Neuronal stem cell (in vitro differentiated cells): ENCODE data around the gene YBX1.
"Not testable (repeated sequence)": the region's sequence is repeated elsewhere in the genome, so short reads cannot be mapped to it uniquely, and the experiment has no call there.

Experiments used
- DNase-seq: peaks from one replicate; pipeline ENCODE4 v3.0.0-alpha.2; 2013; ENCODE audit warnings: low spot score
- H2AFZ ChIP-seq: one replicate; pipeline ENCODE4 v1.6.1; 2013; ENCODE audit warnings: mild to moderate bottlenecking, low read length, inconsistent platforms
- H2AK5ac ChIP-seq: 2 replicates; pipeline ENCODE4 v1.6.1; 2013; ENCODE audit warnings: low read depth, mild to moderate bottlenecking, inconsistent platforms, low read length, moderate library complexity, mixed read lengths
- H2BK120ac ChIP-seq: 2 replicates; pipeline ENCODE4 v1.6.1; 2013; ENCODE audit warnings: low read depth, mild to moderate bottlenecking, inconsistent platforms, low read length, moderate library complexity, mixed read lengths
- H2BK12ac ChIP-seq: one replicate; pipeline ENCODE4 v1.6.1; 2013; ENCODE audit warnings: low read length, inconsistent platforms
- H2BK15ac ChIP-seq: 2 replicates; pipeline ENCODE4 v1.6.1; 2013; ENCODE audit warnings: mild to moderate bottlenecking, low read length, inconsistent platforms, mixed read lengths
- H2BK5ac ChIP-seq: one replicate; pipeline ENCODE4 v1.6.1; 2013; ENCODE audit warnings: inconsistent platforms, mild to moderate bottlenecking, low read length, moderate library complexity
- H3K14ac ChIP-seq: one replicate; pipeline ENCODE4 v1.6.1; 2013; ENCODE audit warnings: low read length, inconsistent platforms
- H3K18ac ChIP-seq: 2 replicates; pipeline ENCODE4 v1.6.1; 2013; ENCODE audit warnings: low read length, inconsistent platforms
- H3K23ac ChIP-seq: 2 replicates; pipeline ENCODE4 v1.6.1; 2013; ENCODE audit warnings: low read depth, mild to moderate bottlenecking, mixed read lengths, low read length, inconsistent platforms; ENCODE audit not compliant: poor library complexity
- H3K27ac ChIP-seq: replicated peaks from 3 replicates; pipeline ENCODE4 v1.5.1; 2013; ENCODE audit warnings: low read length, inconsistent platforms
- H3K27me3 ChIP-seq, 3 experiments: 2 replicates each; pipeline ENCODE4 v1.6.1; 2013; ENCODE audit warnings: low read length in 3 of 3, mild to moderate bottlenecking in 2 of 3, inconsistent platforms in 1 of 3, low read depth in 1 of 3, mixed read lengths in 1 of 3, moderate library complexity in 1 of 3; ENCODE audit not compliant: control insufficient read depth in 3 of 3, insufficient read depth in 3 of 3
- H3K36me3 ChIP-seq, 2 donors: replicated peaks in 1 of 2; 2 replicates each; pipeline ENCODE4 v1.6.1; 2013; ENCODE audit warnings: low read length in 2 of 2; ENCODE audit not compliant: control insufficient read depth in 2 of 2, insufficient read depth in 2 of 2
- H3K4ac ChIP-seq: 2 replicates; pipeline ENCODE4 v1.6.1; 2013; ENCODE audit warnings: inconsistent platforms, mild to moderate bottlenecking, low read length, moderate library complexity
- H3K4me1 ChIP-seq, 2 donors: 1 replicate in 1 of 2; 2 replicates in 1 of 2; pipeline ENCODE4 v1.6.1; 2013; ENCODE audit warnings: low read length in 2 of 2, low read depth in 1 of 2; ENCODE audit not compliant: control insufficient read depth in 2 of 2, insufficient read depth in 1 of 2
- H3K4me2 ChIP-seq: one replicate; pipeline ENCODE4 v1.6.1; 2013; ENCODE audit warnings: mild to moderate bottlenecking, low read length, inconsistent platforms; ENCODE audit not compliant: insufficient read depth, poor library complexity, severe bottlenecking
- H3K4me3 ChIP-seq, 2 donors: 2 replicates each; pipeline ENCODE4 v1.5.1; 2013; ENCODE audit warnings: low read length in 2 of 2, mild to moderate bottlenecking in 2 of 2, inconsistent platforms in 1 of 2, moderate library complexity in 1 of 2
- H3K79me1 ChIP-seq: one replicate; pipeline ENCODE4 v1.6.1; 2013; ENCODE audit warnings: low read depth, mild to moderate bottlenecking, inconsistent platforms, low read length, moderate library complexity
- H3K9ac ChIP-seq: one replicate; pipeline ENCODE4 v1.6.1; 2013; ENCODE audit warnings: mild to moderate bottlenecking, low read depth, low read length, inconsistent platforms; ENCODE audit not compliant: poor library complexity
- H3K9me3 ChIP-seq, 2 donors: replicated peaks in 1 of 2; 2 replicates each; pipeline versions ENCODE3 to v1.6.1; 2013; ENCODE audit warnings: low read length in 2 of 2, mild to moderate bottlenecking in 2 of 2, inconsistent platforms in 1 of 2, low read depth in 1 of 2, mixed read lengths in 1 of 2, moderate library complexity in 1 of 2; ENCODE audit not compliant: control insufficient read depth in 2 of 2, insufficient read depth in 1 of 2
- H4K8ac ChIP-seq: one replicate; pipeline ENCODE4 v1.6.1; 2013; ENCODE audit warnings: low read depth, mild to moderate bottlenecking, inconsistent platforms, low read length, moderate library complexity
- H4K91ac ChIP-seq: one replicate; pipeline ENCODE4 v1.6.1; 2013; ENCODE audit warnings: low read length, low read depth, mild to moderate bottlenecking, inconsistent platforms; ENCODE audit not compliant: poor library complexity
- WGBS, 2 donors: extraction: QIAGEN DNeasy Blood & Tissue Kit; methylation state at CpG; one replicate each; pipeline ENCODE4 v1.1.7; 2013; ENCODE audit warnings: missing lambda C conversion rate in 2 of 2, mixed read lengths in 1 of 2; ENCODE audit not compliant: insufficient read length in 2 of 2, insufficient replicate concordance in 1 of 2; ENCODE audit errors: extremely low coverage in 2 of 2; 5-methylcytosine and 5-hydroxymethylcytosine counted together

The YBX1 gene

GRCh38 chr1:42751511-42752070 lies 69.4 kb downstream of the YBX1 start:
- H2AK5ac ChIP-seq, H3K4me3 ChIP-seq, H4K91ac ChIP-seq, H3K9ac ChIP-seq, H3K23ac ChIP-seq, H2BK15ac ChIP-seq, H3K4ac ChIP-seq, H3K27ac ChIP-seq, H3K4me1 ChIP-seq, H3K14ac ChIP-seq, H3K4me2 ChIP-seq, H2BK5ac ChIP-seq, H2AFZ ChIP-seq, H3K27me3 ChIP-seq, H3K79me1 ChIP-seq, H3K18ac ChIP-seq, DNase-seq, H2BK120ac ChIP-seq, H2BK12ac ChIP-seq, H4K8ac ChIP-seq: not testable (repeated sequence)
- no CpG with 5 or more reads among the region's 8 CpGs for WGBS, 2 donors
- Histone ChIP-seq H3K9me3 (peaks cover 11 to 12% of the 10 kb centered on the region in 2 donors), H3K36me3 (peaks cover 68 to 88% of the 10 kb centered on the region in 2 donors)

GRCh38 chr1:42752284-42752683 lies 70.1 kb downstream of the YBX1 start:
- Histone ChIP-seq H3K23ac (no peak overlapping the region), H3K4me3 (no peak overlapping the region), H2AFZ (no peak overlapping the region), H2BK120ac (no peak overlapping the region), H3K14ac (no peak overlapping the region), H4K91ac (no peak overlapping the region), H3K4ac (no peak overlapping the region), H3K4me2 (no peak overlapping the region), H2BK5ac (no peak overlapping the region), H3K36me3 (peaks cover 65 to 88% of the 10 kb centered on the region in 2 donors), H3K27me3 (no peaks in the 10 kb centered on the region), H2BK15ac (no peak overlapping the region), H3K79me1 (no peaks in the 10 kb centered on the region), H2BK12ac (no peak overlapping the region), H3K9ac (no peak overlapping the region), H2AK5ac (no peak overlapping the region), H3K18ac (no peak overlapping the region), H4K8ac (no peak overlapping the region), H3K4me1 (no peaks in the 10 kb centered on the region), H3K9me3 (peaks cover 11 to 12% of the 10 kb centered on the region in 2 donors), H3K27ac (no peak overlapping the region)
- WGBS, 2 donors: no CpG with 5 or more reads among the region's 6 CpGs
- no peak for DNase-seq

GRCh38 chr1:42753070-42753469 lies 70.9 kb downstream of the YBX1 start:
- Histone ChIP-seq H3K4me3 (no peak overlapping the region), H3K36me3 (peaks cover 66 to 88% of the 10 kb centered on the region in 2 donors), H3K18ac (no peak overlapping the region), H4K91ac (no peak overlapping the region), H2AFZ (no peak overlapping the region), H2BK120ac (no peak overlapping the region), H3K4me2 (no peak overlapping the region), H3K9ac (no peak overlapping the region), H3K4me1 (no peaks in the 10 kb centered on the region), H3K79me1 (no peaks in the 10 kb centered on the region), H4K8ac (no peak overlapping the region), H2AK5ac (no peak overlapping the region), H3K27ac (no peak overlapping the region), H2BK5ac (no peak overlapping the region), H3K27me3 (no peaks in the 10 kb centered on the region), H3K23ac (no peak overlapping the region), H3K4ac (no peak overlapping the region), H2BK15ac (no peak overlapping the region), H3K14ac (no peak overlapping the region), H2BK12ac (no peak overlapping the region), H3K9me3 (peaks cover 11 to 12% of the 10 kb centered on the region in 2 donors)
- no CpG with 5 or more reads among the region's 1 CpG for WGBS, 2 donors
- no peak for DNase-seq
